Amniotic epithelial cell (primary cell): Measurements from ENCODE around the gene KRTAP5-5.

Experiments used
- DNase-seq: peaks from one replicate; pipeline ENCODE4 v3.0.0-alpha.2; 2010; ENCODE audit warnings: low read depth

The KRTAP5-5 gene

DNA sequence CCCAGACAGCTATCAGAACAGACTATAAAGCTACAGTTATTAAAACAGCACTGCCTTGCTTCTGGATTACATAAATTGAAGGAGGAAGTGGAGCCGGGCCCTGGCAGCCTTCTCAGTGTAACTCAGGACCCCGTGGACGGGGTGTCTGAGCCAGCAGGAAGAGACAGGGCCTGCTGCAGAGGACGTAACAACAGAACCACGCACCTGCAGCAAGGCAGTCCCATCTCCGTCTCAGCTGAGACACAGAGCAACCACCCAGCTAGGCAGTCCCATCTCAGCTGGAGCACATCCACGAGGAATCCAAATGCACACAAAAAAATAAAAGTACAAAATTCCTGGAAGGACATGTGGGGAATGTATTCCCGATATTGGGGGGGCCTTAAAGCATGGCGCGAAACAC lies 50.3 kb downstream of the KRTAP5-5 start:
- no peak for DNase-seq
